ENCODE results near the gene BCAR3. TPM values are rescaled to one million over a fixed set of nuclear protein-coding genes. Genes with fewer than 3 reads are reported as not detected.

Gene BCAR3
- total RNA-seq, 1 donor from 2014 or later, result 11.7 TPM

GRCh38 chr1:93672477-93673162 lies 9.0 kb downstream of the BCAR3 start:
- peak overlapping the region; percentile 10 for H3K27ac Mint-ChIP-seq
- no peak for DNase-seq (ENCODE audit: low spot score)

GRCh38 chr1:93672069-93672468 lies 9.6 kb downstream of the BCAR3 start:
- no peaks in the 10 kb centered on the region for H3K9me3 Mint-ChIP-seq
- no peaks in the 10 kb centered on the region for H3K9me3 ChIP-seq (ENCODE audit: low read depth)
- TF ChIP-seq CTCF (IDR thresholded peaks at IDR 0.05) (no peak), EZH2 (IDR thresholded peaks at IDR 0.05) (no peak), EZH2phosphoT487 (IDR thresholded peaks at IDR 0.05) (no peak)
- no peaks in the 10 kb centered on the region for H3K27me3 ChIP-seq
- peaks cover 51% of the 10 kb centered on the region for H3K4me1 Mint-ChIP-seq
- peaks cover 18% of the 10 kb centered on the region for H3K4me1 ChIP-seq
- H3K4me2 ChIP-seq, result no peak overlapping the region
- no peak overlapping the region for H2AFZ ChIP-seq (replicated peaks)
- peaks cover 5% of the 10 kb centered on the region for H3K27me3 Mint-ChIP-seq (ENCODE audit: insufficient read depth, low read depth)
- H3K9ac ChIP-seq, result no peak overlapping the region
- peaks cover 21% of the 10 kb centered on the region for H4K20me1 ChIP-seq (ENCODE audit: low read depth)
- no peak overlapping the region for H3K27ac Mint-ChIP-seq
- peaks cover 39% of the 10 kb centered on the region for H3K36me3 Mint-ChIP-seq
- no peak overlapping the region for H3K4me3 Mint-ChIP-seq
- peaks cover 7% of the 10 kb centered on the region for H3F3A ChIP-seq (ENCODE audit: low read depth)
- no peak for DNase-seq (ENCODE audit: low spot score)
- no peaks in the 10 kb centered on the region for H3K36me3 ChIP-seq
- H3K27ac ChIP-seq, result no peak overlapping the region
- peaks cover 16% of the 10 kb centered on the region for H3K79me2 ChIP-seq (ENCODE audit: low read depth)
- H3K4me3 ChIP-seq, result no peak overlapping the region

More at GRCh38 chr1:93672477-93673162, 9.0 kb downstream of the BCAR3 start:
- peaks cover 40% of the 10 kb centered on the region for H3K36me3 Mint-ChIP-seq
- H3K36me3 ChIP-seq, result no peaks in the 10 kb centered on the region
- peaks cover 20% of the 10 kb centered on the region for H3K79me2 ChIP-seq (ENCODE audit: low read depth)
- no peak overlapping the region for H3K9ac ChIP-seq
- H3K4me3 ChIP-seq, result no peak overlapping the region
- H3K27ac ChIP-seq, result no peak overlapping the region
- H3K4me3 Mint-ChIP-seq, result no peak overlapping the region
- peaks cover 7% of the 10 kb centered on the region for H3F3A ChIP-seq (ENCODE audit: low read depth)
- H3K27me3 Mint-ChIP-seq (ENCODE audit: insufficient read depth, low read depth), result peaks cover 5% of the 10 kb centered on the region
- H3K9me3 Mint-ChIP-seq, result no peaks in the 10 kb centered on the region
- no peak overlapping the region for H2AFZ ChIP-seq (replicated peaks)
- H4K20me1 ChIP-seq (ENCODE audit: low read depth), result peaks cover 23% of the 10 kb centered on the region
- H3K27me3 ChIP-seq, result no peaks in the 10 kb centered on the region
- peaks cover 18% of the 10 kb centered on the region for H3K4me1 ChIP-seq
- TF ChIP-seq EZH2phosphoT487 (IDR thresholded peaks at IDR 0.05), result no peak
- TF ChIP-seq CTCF (IDR thresholded peaks at IDR 0.05), result no peak
- no peak for TF ChIP-seq EZH2 (IDR thresholded peaks at IDR 0.05)
- H3K4me2 ChIP-seq, result no peak overlapping the region
- peaks cover 53% of the 10 kb centered on the region for H3K4me1 Mint-ChIP-seq
- no peaks in the 10 kb centered on the region for H3K9me3 ChIP-seq (ENCODE audit: low read depth)

GRCh38 chr1:93671099-93671621 lies 10.5 kb downstream of the BCAR3 start:
- Mint-ChIP-seq H3K36me3 (peaks cover 42% of the 10 kb centered on the region), H3K9me3 (no peaks in the 10 kb centered on the region), H3K4me1 (peaks cover 49% of the 10 kb centered on the region), H3K27me3 (ENCODE audit: insufficient read depth, low read depth) (peaks cover 5% of the 10 kb centered on the region), H3K4me3 (no peak overlapping the region), H3K27ac (no peak overlapping the region)
- Histone ChIP-seq H3K4me1 (peaks cover 16% of the 10 kb centered on the region), H3K27ac (no peak overlapping the region), H3K9me3 (ENCODE audit: low read depth) (no peaks in the 10 kb centered on the region), H3K36me3 (no peaks in the 10 kb centered on the region), H3K4me3 (no peak overlapping the region), H4K20me1 (ENCODE audit: low read depth) (peaks cover 21% of the 10 kb centered on the region), H3K4me2 (no peak overlapping the region), H3K79me2 (ENCODE audit: low read depth) (peaks cover 7% of the 10 kb centered on the region), H3F3A (ENCODE audit: low read depth) (peaks cover 7% of the 10 kb centered on the region), H2AFZ (replicated peaks) (no peak overlapping the region), H3K9ac (no peak overlapping the region), H3K27me3 (no peaks in the 10 kb centered on the region)
- DNase-seq (ENCODE audit: low spot score), result no peak
- TF ChIP-seq EZH2 (IDR thresholded peaks at IDR 0.05) (no peak), EZH2phosphoT487 (IDR thresholded peaks at IDR 0.05) (no peak), CTCF (IDR thresholded peaks at IDR 0.05) (no peak)
